Measurements from ENCODE around the gene SFPQ.

DNA sequence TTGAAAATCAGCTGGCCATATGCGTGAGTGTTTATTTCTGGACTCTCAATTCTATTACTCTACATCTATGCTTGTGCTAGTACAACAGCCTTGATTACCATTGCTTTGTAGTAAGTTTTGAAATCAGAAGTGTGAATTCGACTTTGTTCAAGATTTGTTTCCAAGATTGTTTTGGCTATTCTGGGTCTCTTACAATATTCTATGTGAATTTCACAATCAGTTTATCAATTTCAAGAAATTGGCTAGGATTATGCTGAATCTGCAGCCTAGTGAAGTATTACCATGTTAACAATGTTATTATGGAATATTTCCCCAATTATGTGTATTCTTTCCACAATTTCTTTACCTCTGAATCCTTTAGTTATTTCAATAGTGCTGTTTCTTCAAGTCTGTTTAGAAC lies 19.5 kb downstream of the SFPQ start:
- TF ChIP-seq, protein P1, sequence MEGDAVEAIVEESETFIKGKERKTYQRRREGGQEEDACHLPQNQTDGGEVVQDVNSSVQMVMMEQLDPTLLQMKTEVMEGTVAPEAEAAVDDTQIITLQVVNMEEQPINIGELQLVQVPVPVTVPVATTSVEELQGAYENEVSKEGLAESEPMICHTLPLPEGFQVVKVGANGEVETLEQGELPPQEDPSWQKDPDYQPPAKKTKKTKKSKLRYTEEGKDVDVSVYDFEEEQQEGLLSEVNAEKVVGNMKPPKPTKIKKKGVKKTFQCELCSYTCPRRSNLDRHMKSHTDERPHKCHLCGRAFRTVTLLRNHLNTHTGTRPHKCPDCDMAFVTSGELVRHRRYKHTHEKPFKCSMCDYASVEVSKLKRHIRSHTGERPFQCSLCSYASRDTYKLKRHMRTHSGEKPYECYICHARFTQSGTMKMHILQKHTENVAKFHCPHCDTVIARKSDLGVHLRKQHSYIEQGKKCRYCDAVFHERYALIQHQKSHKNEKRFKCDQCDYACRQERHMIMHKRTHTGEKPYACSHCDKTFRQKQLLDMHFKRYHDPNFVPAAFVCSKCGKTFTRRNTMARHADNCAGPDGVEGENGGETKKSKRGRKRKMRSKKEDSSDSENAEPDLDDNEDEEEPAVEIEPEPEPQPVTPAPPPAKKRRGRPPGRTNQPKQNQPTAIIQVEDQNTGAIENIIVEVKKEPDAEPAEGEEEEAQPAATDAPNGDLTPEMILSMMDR (conservative IDR thresholded peaks at IDR 0.05; ENCODE audit: low read depth, low read length): no peak
- TF ChIP-seq EZH2 (IDR thresholded peaks at IDR 0.05; ENCODE audit: low read length, unreplicated experiment) (no peak), EZH2phosphoT487 (IDR thresholded peaks at IDR 0.05; ENCODE audit: borderline replicate concordance, low read length) (no peak)

Measured in PC-3 (cell line).